GM23248 (cell line): ENCODE data around the gene GOLGA7B.

Experiments
- EZH2 ChIP-seq: fragments of 200-600 bp; sonication (generic); IDR thresholded peaks from 2 replicates; pipeline ENCODE4 v1.6.1; 2018; ENCODE audit warnings: antibody characterized with exemption, mild to moderate bottlenecking; ENCODE audit not compliant: insufficient read depth, poor library complexity, severe bottlenecking
- EZH2phosphoT487 ChIP-seq: fragments of 200-600 bp; sonication (generic); IDR thresholded peaks from 2 replicates; pipeline ENCODE4 v1.6.1; 2018; ENCODE audit warnings: antibody characterized with exemption, moderate library complexity, mild to moderate bottlenecking, low read depth; ENCODE audit not compliant: insufficient read depth

DNA sequence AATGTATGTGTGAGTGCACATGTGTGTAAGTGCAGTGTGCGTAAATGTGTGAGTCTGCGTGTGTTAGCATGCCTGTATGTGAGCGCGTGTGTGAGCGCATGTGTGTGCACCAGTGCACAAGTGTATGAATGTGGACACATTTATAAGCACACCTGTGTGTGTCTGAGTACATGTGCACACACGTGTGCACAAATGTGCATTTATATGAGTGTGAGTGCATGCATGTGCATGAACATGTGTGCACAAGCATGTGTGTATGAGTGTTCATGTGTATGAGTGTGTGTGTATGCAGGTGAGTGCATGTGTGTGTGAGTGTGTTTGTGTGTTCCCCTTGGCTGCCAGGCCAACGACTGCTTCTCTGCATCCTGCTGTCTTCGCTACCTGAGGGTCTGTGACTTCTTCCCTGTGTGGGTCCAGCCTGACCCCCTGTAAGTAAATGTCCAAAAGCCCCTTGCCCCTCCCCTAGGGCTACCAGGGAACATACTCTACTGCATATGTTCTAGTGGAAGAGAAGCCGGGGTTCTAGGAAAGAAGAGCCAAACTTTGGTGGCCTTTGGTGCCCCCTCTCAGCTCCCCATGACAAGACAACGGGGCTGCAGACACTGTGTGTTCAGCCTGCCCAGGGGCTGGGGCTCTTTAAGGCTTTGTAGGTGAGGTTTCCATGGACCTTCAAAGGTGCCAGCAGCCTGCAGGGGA is 17.0 kb downstream of the GOLGA7B start:
- no peak for TF ChIP-seq EZH2
- no peak for TF ChIP-seq EZH2phosphoT487
